Measurements from ENCODE around the gene IBTK. TPM values are rescaled to one million over a fixed set of nuclear protein-coding genes. Genes with fewer than 3 reads are reported as not detected.

IBTK gene
- total RNA-seq, 1 experiment from 2014 or later, result 36.6 TPM

GRCh38 chr6:82245376-82245775 is 2.2 kb downstream of the IBTK start:
- Histone ChIP-seq H3K79me2 (ENCODE audit: insufficient read depth, low read length) (peaks cover 71% of the 10 kb centered on the region), H3K27ac (ENCODE audit: low read depth, low read length) (no peak overlapping the region), H3K9me3 (ENCODE audit: control insufficient read depth in 1 of 2, insufficient read depth in 1 of 2, low read depth in 1 of 2, low read length in 2 of 2) (no peaks in the 10 kb centered on the region), H4K20me1 (ENCODE audit: insufficient read depth) (no peaks in the 10 kb centered on the region), H3K27me3 (ENCODE audit: insufficient read depth, low read length) (no peaks in the 10 kb centered on the region), H2AFZ (ENCODE audit: low read depth, low read length, poor library complexity, severe bottlenecking) (no peak overlapping the region), H3K4me3 (replicated peaks in 1 of 2; ENCODE audit: low read depth in 1 of 2, low read length in 2 of 2) (no peak overlapping the region), H3K4me1 (ENCODE audit: control insufficient read depth in 1 of 2, insufficient read depth in 2 of 2, low read length in 2 of 2) (peaks cover 14 to 27% of the 10 kb centered on the region in 2 experiments), H3K4me2 (ENCODE audit: low read length) (0 out of 2 replicates have a peak overlapping the region, but pooled peaks have one; percentile 84), H3K9me2 (ENCODE audit: insufficient read depth) (no peaks in the 10 kb centered on the region), H3K36me3 (ENCODE audit: control insufficient read depth in 1 of 2, insufficient read depth in 2 of 2, low read length in 2 of 2) (no peaks in the 10 kb centered on the region), H3K9ac (ENCODE audit: low read length) (no peak overlapping the region)
- POLR2A ChIA-PET, result no interaction called here
- no peak for TF ChIP-seq EZH2 (IDR thresholded peaks at IDR 0.05)
- no peak for TF ChIP-seq SP1 (IDR thresholded peaks at IDR 0.05; ENCODE audit: low read depth)
- no peak for TF ChIP-seq EGR1 (IDR thresholded peaks at IDR 0.05; ENCODE audit: low read depth)
- no peak for TF ChIP-seq ELF1 (IDR thresholded peaks at IDR 0.05; ENCODE audit: borderline replicate concordance, low read depth)
- no peak for TF ChIP-seq SIN3A (IDR thresholded peaks at IDR 0.05; ENCODE audit: low read depth)
- TF ChIP-seq EZH2phosphoT487 (IDR thresholded peaks at IDR 0.05; ENCODE audit: borderline replicate concordance), result no peak
- no peak for TF ChIP-seq JUND (IDR thresholded peaks at IDR 0.05)
- TF ChIP-seq CTCF (IDR thresholded peaks at IDR 0.05 in 2 of 3, conservative IDR thresholded peaks at IDR 0.05 in 1 of 3; ENCODE audit: borderline replicate concordance in 1 of 3, insufficient read depth in 1 of 3, low read depth in 2 of 3, low read length in 2 of 3), result no peak
- no peak for TF ChIP-seq CEBPB (IDR thresholded peaks at IDR 0.05; ENCODE audit: low read depth)
- no peak for TF ChIP-seq CBX3 (IDR thresholded peaks at IDR 0.05; ENCODE audit: low read depth)
- TF ChIP-seq FOSL1 (IDR thresholded peaks at IDR 0.05; ENCODE audit: low read depth), result no peak
- TF ChIP-seq TCF7L2 (IDR thresholded peaks at IDR 0.05; ENCODE audit: borderline replicate concordance, extremely low read depth, insufficient read depth, insufficient read length), result no peak
- TF ChIP-seq POLR2AphosphoS5 (IDR thresholded peaks at IDR 0.05; ENCODE audit: low read depth, low read length), result no peak
- TF ChIP-seq ZNF274 (IDR thresholded peaks at IDR 0.05; ENCODE audit: low read depth, low read length), result no peak
- TF ChIP-seq, protein P1, sequence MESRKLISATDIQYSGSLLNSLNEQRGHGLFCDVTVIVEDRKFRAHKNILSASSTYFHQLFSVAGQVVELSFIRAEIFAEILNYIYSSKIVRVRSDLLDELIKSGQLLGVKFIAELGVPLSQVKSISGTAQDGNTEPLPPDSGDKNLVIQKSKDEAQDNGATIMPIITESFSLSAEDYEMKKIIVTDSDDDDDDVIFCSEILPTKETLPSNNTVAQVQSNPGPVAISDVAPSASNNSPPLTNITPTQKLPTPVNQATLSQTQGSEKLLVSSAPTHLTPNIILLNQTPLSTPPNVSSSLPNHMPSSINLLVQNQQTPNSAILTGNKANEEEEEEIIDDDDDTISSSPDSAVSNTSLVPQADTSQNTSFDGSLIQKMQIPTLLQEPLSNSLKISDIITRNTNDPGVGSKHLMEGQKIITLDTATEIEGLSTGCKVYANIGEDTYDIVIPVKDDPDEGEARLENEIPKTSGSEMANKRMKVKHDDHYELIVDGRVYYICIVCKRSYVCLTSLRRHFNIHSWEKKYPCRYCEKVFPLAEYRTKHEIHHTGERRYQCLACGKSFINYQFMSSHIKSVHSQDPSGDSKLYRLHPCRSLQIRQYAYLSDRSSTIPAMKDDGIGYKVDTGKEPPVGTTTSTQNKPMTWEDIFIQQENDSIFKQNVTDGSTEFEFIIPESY (IDR thresholded peaks at IDR 0.05; ENCODE audit: extremely low read depth, insufficient replicate concordance, low read length), result no peak
- TF ChIP-seq, protein P2, sequence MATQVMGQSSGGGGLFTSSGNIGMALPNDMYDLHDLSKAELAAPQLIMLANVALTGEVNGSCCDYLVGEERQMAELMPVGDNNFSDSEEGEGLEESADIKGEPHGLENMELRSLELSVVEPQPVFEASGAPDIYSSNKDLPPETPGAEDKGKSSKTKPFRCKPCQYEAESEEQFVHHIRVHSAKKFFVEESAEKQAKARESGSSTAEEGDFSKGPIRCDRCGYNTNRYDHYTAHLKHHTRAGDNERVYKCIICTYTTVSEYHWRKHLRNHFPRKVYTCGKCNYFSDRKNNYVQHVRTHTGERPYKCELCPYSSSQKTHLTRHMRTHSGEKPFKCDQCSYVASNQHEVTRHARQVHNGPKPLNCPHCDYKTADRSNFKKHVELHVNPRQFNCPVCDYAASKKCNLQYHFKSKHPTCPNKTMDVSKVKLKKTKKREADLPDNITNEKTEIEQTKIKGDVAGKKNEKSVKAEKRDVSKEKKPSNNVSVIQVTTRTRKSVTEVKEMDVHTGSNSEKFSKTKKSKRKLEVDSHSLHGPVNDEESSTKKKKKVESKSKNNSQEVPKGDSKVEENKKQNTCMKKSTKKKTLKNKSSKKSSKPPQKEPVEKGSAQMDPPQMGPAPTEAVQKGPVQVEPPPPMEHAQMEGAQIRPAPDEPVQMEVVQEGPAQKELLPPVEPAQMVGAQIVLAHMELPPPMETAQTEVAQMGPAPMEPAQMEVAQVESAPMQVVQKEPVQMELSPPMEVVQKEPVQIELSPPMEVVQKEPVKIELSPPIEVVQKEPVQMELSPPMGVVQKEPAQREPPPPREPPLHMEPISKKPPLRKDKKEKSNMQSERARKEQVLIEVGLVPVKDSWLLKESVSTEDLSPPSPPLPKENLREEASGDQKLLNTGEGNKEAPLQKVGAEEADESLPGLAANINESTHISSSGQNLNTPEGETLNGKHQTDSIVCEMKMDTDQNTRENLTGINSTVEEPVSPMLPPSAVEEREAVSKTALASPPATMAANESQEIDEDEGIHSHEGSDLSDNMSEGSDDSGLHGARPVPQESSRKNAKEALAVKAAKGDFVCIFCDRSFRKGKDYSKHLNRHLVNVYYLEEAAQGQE (IDR thresholded peaks at IDR 0.05; ENCODE audit: low read depth), result no peak
- TF ChIP-seq MAX (IDR thresholded peaks at IDR 0.05), result no peak
- CTCF ChIA-PET, result no interaction called here
- RAD21 ChIA-PET (ENCODE audit: low non-redundant PET in 1 of 2, low total read pairs in 2 of 2, uncharacterized antibody in 2 of 2, unreplicated experiment in 2 of 2), result no interaction called here
- intact Hi-C loops (cut with micrococcal nuclease), result loop anchor here (5.0 kb wide), 1 partner anchor 1267 kb away; the partner anchor contains the start of gene PRSS35
- DNase-seq (ENCODE audit: low read depth, low spot score) (no peak), ATAC-seq (no peak)
- BruUV-seq (replicated peaks), result no TSS peak

All from HCT116 (cell line).